Kasumi-1 (cell line): ENCODE measurements around the gene AGXT.

Source experiments
- DNase-seq, 2 experiments: peaks; one replicate each; lab custom pipeline; 2025; lab: John Stamatoyannopoulos, UW

Gene AGXT

DNA sequence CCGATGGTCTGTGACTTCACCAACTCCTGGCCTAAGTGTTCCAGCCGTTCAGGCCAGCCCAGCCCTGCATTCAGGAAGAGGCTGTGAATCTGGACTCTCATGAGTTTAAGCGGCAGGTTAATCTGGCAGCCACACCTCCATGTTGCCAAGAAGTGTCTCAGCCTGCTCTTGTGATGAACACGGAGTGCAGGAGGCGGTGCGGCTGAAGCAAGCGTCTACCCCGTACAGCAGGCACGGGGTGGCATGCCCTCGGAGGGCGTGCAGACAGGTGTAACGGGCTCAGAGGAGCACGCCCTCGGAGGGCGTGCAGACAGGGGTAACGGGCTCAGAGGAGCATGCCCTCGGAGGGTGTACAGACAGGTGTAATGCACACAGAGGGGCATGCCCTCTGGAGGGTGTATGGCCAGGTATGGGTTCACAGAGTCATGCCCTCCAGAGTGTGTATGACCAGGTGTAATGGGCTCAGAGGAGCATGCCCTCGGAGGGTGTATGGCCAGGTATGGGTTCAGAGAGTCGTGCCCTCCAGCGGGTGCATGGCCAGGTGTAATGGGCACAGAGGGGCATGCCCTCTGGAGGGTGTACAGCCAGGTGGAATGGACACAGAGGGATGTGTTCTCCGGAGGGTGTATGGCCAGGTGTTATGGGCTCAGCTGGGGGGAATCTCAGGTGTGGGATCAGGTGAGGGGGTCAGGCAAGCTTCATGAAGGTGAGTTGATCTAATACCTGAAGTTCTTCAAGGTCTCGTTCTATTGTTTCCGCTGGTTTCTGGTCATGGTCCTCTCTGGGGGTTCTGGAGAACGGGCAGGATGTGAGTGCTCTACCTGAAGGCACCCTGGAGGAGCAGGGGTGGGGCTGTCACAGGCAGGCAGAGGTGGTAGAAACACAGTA is 60.1 kb downstream of the AGXT start:
- DNase-seq = no peak

DNA sequence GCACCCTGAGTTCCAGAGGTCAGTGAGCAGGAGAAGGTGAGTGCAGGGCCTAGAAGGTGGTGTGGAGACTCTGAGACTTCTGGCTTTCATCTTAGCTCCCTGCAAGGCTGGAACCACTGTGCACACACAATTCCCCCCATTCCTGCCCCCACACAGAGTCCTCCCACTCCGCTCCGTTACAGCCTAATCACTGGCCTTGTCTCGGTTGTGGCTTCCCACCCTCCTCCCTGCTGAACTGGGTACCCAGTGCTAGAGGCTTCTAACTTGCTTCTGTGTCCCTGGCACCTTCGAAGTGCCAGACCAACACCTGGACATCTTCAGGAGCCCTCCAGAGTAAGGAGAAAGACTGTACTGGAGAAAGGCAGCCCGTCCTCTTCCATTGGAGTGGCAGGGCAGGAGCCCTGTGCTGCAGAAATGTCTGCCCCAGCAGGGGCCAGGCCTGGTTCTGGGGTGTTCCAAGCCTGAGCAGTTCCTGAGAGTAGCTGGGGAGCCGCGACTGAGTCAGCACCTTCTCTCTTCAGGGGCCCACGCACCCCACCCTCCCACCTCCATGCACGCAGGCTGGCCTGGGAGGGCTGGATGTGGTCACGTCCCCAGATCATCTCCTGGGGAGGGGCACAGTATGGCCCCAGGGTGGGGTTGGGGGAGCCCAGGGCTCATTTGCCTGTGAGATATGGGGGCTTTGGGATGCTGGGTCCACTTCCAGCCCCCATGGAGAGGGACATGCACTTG is 60.9 kb downstream of the AGXT start:
- no peak for DNase-seq
